Lung (tissue), 12 donors: ENCODE results near the gene PRDM16. TPM values are rescaled to one million over a fixed set of nuclear protein-coding genes. Genes with fewer than 3 reads are reported as not detected.
A peak's percentile ranks its signal among the peaks of the same experiment; 100 is the strongest.

ENCODE experiments used
- ATAC-seq: fragments of 200-7000 bp; cut with Tn5 transposase; one replicate; pipeline ENCODE4 v1.9.1; 2020; ENCODE audit warnings: moderate number of reproducible peaks; ENCODE audit not compliant: insufficient read depth, low FRiP score
- DNase-seq, 3 donors: peaks; one replicate each; pipeline ENCODE4 v3.0.0-alpha.2; 2013 to 2017
- H3K27ac ChIP-seq, 2 donors: one replicate each; pipeline ENCODE4 v1.5.1; 2013; ENCODE audit warnings: mild to moderate bottlenecking in 2 of 2, moderate library complexity in 2 of 2, control low read depth in 1 of 2, inconsistent platforms in 1 of 2, low read depth in 1 of 2, low read length in 1 of 2
- H3K27me3 ChIP-seq, 3 donors: one replicate each; pipeline ENCODE4 v1.5.1; 2013; ENCODE audit warnings: low read length in 2 of 3; ENCODE audit not compliant: control insufficient read depth in 3 of 3, insufficient read depth in 3 of 3
- H3K36me3 ChIP-seq, 4 donors: one replicate each; pipeline ENCODE4 v1.5.1; 2013; ENCODE audit warnings: low read length in 4 of 4, mild to moderate bottlenecking in 1 of 4, moderate library complexity in 1 of 4; ENCODE audit not compliant: control insufficient read depth in 4 of 4, insufficient read depth in 4 of 4
- H3K4me1 ChIP-seq, 5 donors: one replicate each; pipeline ENCODE4 v1.5.1; 2013; ENCODE audit warnings: low read length in 5 of 5, mild to moderate bottlenecking in 2 of 5, moderate library complexity in 1 of 5; ENCODE audit not compliant: control insufficient read depth in 5 of 5, insufficient read depth in 5 of 5
- H3K4me3 ChIP-seq: one replicate; pipeline ENCODE4 v1.5.1; 2013; ENCODE audit warnings: mild to moderate bottlenecking, control low read depth, moderate library complexity
- H3K9ac ChIP-seq, 2 donors: one replicate each; pipeline ENCODE4 v1.5.1; 2013; ENCODE audit warnings: low read length in 2 of 2, control low read depth in 1 of 2; ENCODE audit not compliant: insufficient read depth in 1 of 2
- H3K9me3 ChIP-seq, 4 donors: one replicate each; pipeline ENCODE4 v1.5.1; 2013; ENCODE audit warnings: low read length in 3 of 4, mild to moderate bottlenecking in 1 of 4, moderate library complexity in 1 of 4; ENCODE audit not compliant: control insufficient read depth in 4 of 4, insufficient read depth in 3 of 4
- CTCF ChIP-seq: IDR thresholded peaks from 2 replicates; pipeline ENCODE4 v1.5.1; 2012; ENCODE audit warnings: mild to moderate bottlenecking; ENCODE audit errors: control extremely low read depth, extremely low read depth
- WGBS, 2 donors: extraction: QIAGEN DNeasy Blood & Tissue Kit; methylation state at CpG; one replicate each; pipeline ENCODE4 v1.1.7; 2013; 5-methylcytosine and 5-hydroxymethylcytosine counted together
- polyA plus RNA-seq, 2 donors: library from polyadenylated mRNA; stranded (reverse); fragments of 200-250 nt; gene quantifications; one replicate each; pipeline ENCODE4 v1.2.1, GENCODE V29; 2013
- total RNA-seq, 2 donors: library from RNA; depleted of rRNA in 1 of 2; stranded (reverse); fragments of >200 nt in 1 of 2; gene quantifications; one replicate each; pipeline ENCODE4 v1.2.1, GENCODE V29; 2014 to 2021
- donor health status: control.
- donor health status: control.
- donor health status: Bipolar disorder and iron deficiency.
- donor health status: healthy.
- donor health status: DM: yes; HTN: yes; CAD: no.

Gene PRDM16
- total and polyA plus RNA-seq, 4 donors = 2.4 to 36.5 (median 13.1) TPM

GRCh38 chr1:3231826-3232225, 162.8 kb downstream of the PRDM16 start:
- ATAC-seq (no peak), DNase-seq (peak; percentile 66 to 73 (median 67))
- Histone ChIP-seq H3K27me3 (peaks cover 0 to 4% (median 0%) of the 10 kb centered on the region in 3 donors), H3K27ac (no peak overlapping the region), H3K9ac (no peak overlapping the region), H3K9me3 (no peaks in the 10 kb centered on the region), H3K4me1 (peaks cover 0 to 35% (median 5%) of the 10 kb centered on the region in 5 donors), H3K4me3 (no peak overlapping the region), H3K36me3 (no peaks in the 10 kb centered on the region)
- no peak for TF ChIP-seq CTCF
- 67 to 80% methylated on average over 16 of the region's 16 CpGs for WGBS, 2 donors

- Histone ChIP-seq H3K36me3 (no peaks in the 10 kb centered on the region), H3K4me1 (peaks cover 0 to 34% (median 11%) of the 10 kb centered on the region in 5 donors), H3K4me3 (no peak overlapping the region), H3K27me3 (peaks cover 0 to 4% (median 0%) of the 10 kb centered on the region in 3 donors), H3K27ac (no peak overlapping the region), H3K9ac (no peak overlapping the region), H3K9me3 (no peaks in the 10 kb centered on the region)
- no peak for DNase-seq
- WGBS, 2 donors = 83 to 89% methylated on average over 15 of the region's 15 CpGs
- no peak for ATAC-seq
- TF ChIP-seq CTCF = no peak
These were observed 164.0 kb downstream of the PRDM16 start for GRCh38 chr1:3233031-3233430.

GRCh38 chr1:3233551-3233950, 164.5 kb downstream of the PRDM16 start:
- peaks cover 0 to 4% (median 0%) of the 10 kb centered on the region in 3 donors for H3K27me3 ChIP-seq
- H3K36me3 ChIP-seq = no peaks in the 10 kb centered on the region
- 89 to 90% methylated on average over 8 of the region's 8 CpGs for WGBS, 2 donors
- no peak overlapping the region for H3K4me3 ChIP-seq
- TF ChIP-seq CTCF = no peak
- no peak for ATAC-seq
- peaks cover 0 to 39% (median 14%) of the 10 kb centered on the region in 5 donors for H3K4me1 ChIP-seq
- no peak overlapping the region for H3K9ac ChIP-seq
- no peak for DNase-seq
- H3K9me3 ChIP-seq = peaks cover 0 to 1% (median 0%) of the 10 kb centered on the region in 4 donors
- no peak overlapping the region for H3K27ac ChIP-seq

GRCh38 chr1:3234281-3234680, 165.3 kb downstream of the PRDM16 start:
- ATAC-seq (no peak), DNase-seq (no peak)
- Histone ChIP-seq H3K9ac (no peak overlapping the region), H3K27ac (no peak overlapping the region), H3K4me3 (no peak overlapping the region), H3K9me3 (peaks cover 0 to 7% (median 0%) of the 10 kb centered on the region in 4 donors), H3K27me3 (peaks cover 0 to 4% (median 0%) of the 10 kb centered on the region in 3 donors), H3K36me3 (no peaks in the 10 kb centered on the region), H3K4me1 (peaks cover 0 to 46% (median 14%) of the 10 kb centered on the region in 5 donors)
- 88 to 93% methylated on average over 15 of the region's 15 CpGs for WGBS, 2 donors
- TF ChIP-seq CTCF = no peak
